ENCODE results near the gene OR2J1. TPM values are rescaled to one million over a fixed set of nuclear protein-coding genes. Genes with fewer than 3 reads are reported as not detected.

Gene OR2J1
- total RNA-seq, 1 experiment from 2014 or later: not detected

Other genes with a start within 250 kb of the OR2J1 start
- gene TRIM27, start 175.5 kb upstream of the OR2J1 start, total RNA-seq (2021): 65.8 to 79.8 TPM (median 68.3 TPM) in 3 replicates
- gene ZNF311, start 94.2 kb upstream of the OR2J1 start, total RNA-seq (2021): 2.0 to 3.7 TPM (median 3.4 TPM) in 3 replicates
- gene OR2W1, start 54.3 kb upstream of the OR2J1 start, total RNA-seq (2021): not detected in 3 replicates
- gene OR2B3, start 12.2 kb upstream of the OR2J1 start, total RNA-seq (2021): not detected in 3 replicates
- gene OR2J3, start 8.6 kb downstream of the OR2J1 start, total RNA-seq (2021): 0.30 TPM in 1 of 3 replicates, not detected in the others
- not detected in 3 replicates for gene OR2J2, start 71.4 kb downstream of the OR2J1 start, total RNA-seq (2021)
- gene OR14J1, start 202.2 kb downstream of the OR2J1 start, total RNA-seq (2021): not detected in 3 replicates

All from WTC11 (cell line).